Caco-2 (cell line): ENCODE data around the gene ZNF474. TPM values are rescaled to one million over a fixed set of nuclear protein-coding genes. Genes with fewer than 3 reads are reported as not detected.

Experiments
- BruUV-seq: library from RNA; stranded (reverse); fragments of 400-500 nt; replicated peaks from 2 replicates; lab custom pipeline; 2021; lab: Mats Ljungman, UMichigan
- CTCF ChIA-PET: fragments of 300-600 bp; sonication (Branson Sonifier 250); formaldehyde crosslinking; loops from one replicate; lab custom pipeline; 2022; ENCODE audit warnings: antibody characterized with exemption; lab: Charles Lee
- POLR2A ChIA-PET: fragments of 300-600 bp; sonication (Branson Sonifier 250); formaldehyde crosslinking; loops from one replicate; lab custom pipeline; 2022; ENCODE audit warnings: antibody characterized with exemption; lab: Charles Lee
- DNase-seq, 2 experiments: peaks; one replicate each; pipeline versions ENCODE4 v3.0.0 to v3.0.0-alpha.2; 2020 to 2022
- H3K27me3 ChIP-seq: replicated peaks from 2 replicates; pipeline ENCODE4 v1.6.0; 2011; ENCODE audit warnings: low read length; ENCODE audit not compliant: control insufficient read depth, insufficient read depth
- H3K36me3 ChIP-seq: 2 replicates; pipeline ENCODE4 v1.5.1; 2011; ENCODE audit warnings: low read length; ENCODE audit not compliant: control insufficient read depth, insufficient read depth
- H3K4me1 ChIP-seq: fragments of 250-450 bp; sonication (Bioruptor Pico); 2 replicates; pipeline ENCODE4 v1.5.1; 2020; ENCODE audit warnings: mild to moderate bottlenecking
- H3K4me3 ChIP-seq: 2 replicates; pipeline ENCODE4 v1.5.1; 2011; ENCODE audit warnings: low read depth, mild to moderate bottlenecking, control low read depth, low read length
- H3K9me3 ChIP-seq: fragments of 250-450 bp; sonication (Bioruptor Pico); 2 replicates; pipeline ENCODE4 v1.5.1; 2020; ENCODE audit warnings: mild to moderate bottlenecking, moderate library complexity
- H3K27ac Mint-ChIP-seq: one replicate; pipeline ENCODE4 v1.8.0; 2022; ENCODE audit warnings: mixed read lengths; ENCODE audit not compliant: unreplicated experiment
- H3K27me3 Mint-ChIP-seq: one replicate; pipeline ENCODE4 v1.8.0; 2022; ENCODE audit warnings: mixed read lengths; ENCODE audit not compliant: insufficient read depth, unreplicated experiment
- H3K36me3 Mint-ChIP-seq: one replicate; pipeline ENCODE4 v1.8.0; 2022; ENCODE audit warnings: mild to moderate bottlenecking, mixed read lengths; ENCODE audit not compliant: insufficient read depth, unreplicated experiment
- H3K4me1 Mint-ChIP-seq: one replicate; pipeline ENCODE4 v1.8.0; 2022; ENCODE audit warnings: low read depth, mixed read lengths; ENCODE audit not compliant: unreplicated experiment
- H3K4me3 Mint-ChIP-seq: one replicate; pipeline ENCODE4 v1.8.0; 2022; ENCODE audit warnings: mild to moderate bottlenecking, moderate library complexity, mixed read lengths; ENCODE audit not compliant: unreplicated experiment
- H3K9me3 Mint-ChIP-seq: one replicate; pipeline ENCODE4 v1.8.0; 2022; ENCODE audit warnings: mixed read lengths; ENCODE audit not compliant: unreplicated experiment
- CTCF ChIP-seq, 2 experiments: fragments of 200-600 bp in 1 of 2; IDR thresholded peaks; 1 replicate in 1 of 2; 2 replicates in 1 of 2; pipeline versions ENCODE4 v1.5.1 to v1.8.0; 2011 to 2022; ENCODE audit warnings: antibody characterized with exemption in 1 of 2, control low read depth in 1 of 2, inconsistent platforms in 1 of 2, low read depth in 1 of 2, low read length in 1 of 2, mild to moderate bottlenecking in 1 of 2, moderate library complexity in 1 of 2; ENCODE audit not compliant: insufficient read depth in 1 of 2, severe bottlenecking in 1 of 2, unreplicated experiment in 1 of 2
- intact Hi-C: fragments of 100-400 bp; cut with micrococcal nuclease; formaldehyde crosslinking; loops from one replicate; pipeline ENCODE4 v1.10.0; 2022; ENCODE audit not compliant: unreplicated experiment
- total RNA-seq: library from RNA; stranded (reverse); gene quantifications from 2 replicates; pipeline ENCODE4 v1.2.3, GENCODE V29; 2022

Gene ZNF474
- total RNA-seq, 1 experiment from 2014 or later = not detected

- no peak overlapping the region for H3K4me3 ChIP-seq
- intact Hi-C loops = no loop called here
- ChIA-PET POLR2A (no interaction called here), CTCF (no interaction called here)
- Mint-ChIP-seq H3K27ac (no peak overlapping the region), H3K9me3 (no peaks in the 10 kb centered on the region), H3K4me1 (no peaks in the 10 kb centered on the region), H3K27me3 (peaks cover 3% of the 10 kb centered on the region), H3K4me3 (no peak overlapping the region), H3K36me3 (no peaks in the 10 kb centered on the region)
- no peaks in the 10 kb centered on the region for H3K9me3 ChIP-seq
- no peak for TF ChIP-seq CTCF (IDR thresholded peaks at IDR 0.05; ENCODE audit: insufficient read depth in 1 of 2, low read depth in 1 of 2, low read length in 1 of 2, severe bottlenecking in 1 of 2, unreplicated experiment in 1 of 2)
- H3K36me3 ChIP-seq = no peaks in the 10 kb centered on the region
- H3K4me1 ChIP-seq = no peaks in the 10 kb centered on the region
- BruUV-seq = no TSS peak
- no peaks in the 10 kb centered on the region for H3K27me3 ChIP-seq
- DNase-seq = no peak
Measured at GRCh38 chr5:122097391-122097790, 32.0 kb upstream of the ZNF474 start.

GRCh38 chr5:122099060-122099790, 30.1 kb upstream of the ZNF474 start:
- Histone ChIP-seq H3K36me3 (no peaks in the 10 kb centered on the region), H3K27me3 (no peaks in the 10 kb centered on the region), H3K4me1 (no peaks in the 10 kb centered on the region), H3K4me3 (no peak overlapping the region), H3K9me3 (no peaks in the 10 kb centered on the region)
- ChIA-PET POLR2A (no interaction called here), CTCF (no interaction called here)
- Mint-ChIP-seq H3K4me1 (no peaks in the 10 kb centered on the region), H3K27me3 (peaks cover 3% of the 10 kb centered on the region), H3K9me3 (no peaks in the 10 kb centered on the region), H3K27ac (no peak overlapping the region), H3K36me3 (no peaks in the 10 kb centered on the region), H3K4me3 (no peak overlapping the region)
- no peak for TF ChIP-seq CTCF (IDR thresholded peaks at IDR 0.05; ENCODE audit: insufficient read depth in 1 of 2, low read depth in 1 of 2, low read length in 1 of 2, severe bottlenecking in 1 of 2, unreplicated experiment in 1 of 2)
- BruUV-seq = no TSS peak
- intact Hi-C loops = no loop called here
- no peak for DNase-seq

- H3K36me3 ChIP-seq = no peaks in the 10 kb centered on the region
- Mint-ChIP-seq H3K36me3 (no peaks in the 10 kb centered on the region), H3K9me3 (no peaks in the 10 kb centered on the region), H3K4me1 (no peaks in the 10 kb centered on the region), H3K27me3 (peaks cover 3% of the 10 kb centered on the region), H3K4me3 (no peak overlapping the region), H3K27ac (no peak overlapping the region)
- no peak overlapping the region for H3K4me3 ChIP-seq
- BruUV-seq = no TSS peak
- H3K4me1 ChIP-seq = no peaks in the 10 kb centered on the region
- DNase-seq = peak in 1 of 2 experiments; percentile 22
- no peaks in the 10 kb centered on the region for H3K9me3 ChIP-seq
- ChIA-PET POLR2A (no interaction called here), CTCF (interaction anchor here (0.8 to 1.4 kb wide), 8 partner anchors 9 to 141 kb away, joined by 3 to 10 read pairs (median 4); no protein-coding TSS in a partner anchor)
- no peaks in the 10 kb centered on the region for H3K27me3 ChIP-seq
- intact Hi-C loops = loop anchor here (1.0 to 5.0 kb wide), 3 partner anchors 71 to 1444 kb away; no protein-coding TSS in a partner anchor
- peak; percentile 51 to 64 for TF ChIP-seq CTCF (IDR thresholded peaks at IDR 0.05; ENCODE audit: insufficient read depth in 1 of 2, low read depth in 1 of 2, low read length in 1 of 2, severe bottlenecking in 1 of 2, unreplicated experiment in 1 of 2)
Measured at GRCh38 chr5:122101636-122102285, 27.6 kb upstream of the ZNF474 start.
